Upper lobe of left lung (tissue), 4 donors: ENCODE measurements around the gene RPA4.

ENCODE experiments used
- CTCF ChIP-seq, 6 experiments: fragments of 450-650 bp in 4 of 6; fragments of 200-600 bp in 2 of 6; sonication (generic) in 2 of 6; IDR thresholded peaks; one replicate each; pipeline ENCODE4 v1.5.1; 2016 to 2019; ENCODE audit warnings: antibody characterized with exemption in 6 of 6
- POLR2A ChIP-seq, 4 donors: fragments of 450-650 bp; IDR thresholded peaks; one replicate each; pipeline ENCODE4 v1.5.1; 2016 to 2017; ENCODE audit warnings: antibody characterized with exemption in 4 of 4, mild to moderate bottlenecking in 2 of 4

GRCh38 chrX:96909291-96909690 is 25.6 kb downstream of the RPA4 start:
- TF ChIP-seq CTCF (IDR thresholded peaks at IDR 0.05) (no peak), POLR2A (IDR thresholded peaks at IDR 0.05) (no peak)
